DND-41 (cell line): Measurements from ENCODE around the gene EEF2K.

Source experiments
- EZH2 ChIP-seq: IDR thresholded peaks from 3 replicates; pipeline ENCODE4 v1.6.1; 2012; ENCODE audit warnings: borderline replicate concordance, low read depth, mild to moderate bottlenecking, moderate library complexity, low read length, inconsistent platforms; ENCODE audit not compliant: severe bottlenecking
- TF ChIP-seq, protein P1 (sequence below): IDR thresholded peaks from 2 replicates; pipeline ENCODE4 v1.5.1; 2012; ENCODE audit warnings: borderline replicate concordance, low read length, moderate library complexity, mild to moderate bottlenecking; ENCODE audit not compliant: poor library complexity, severe bottlenecking; ENCODE audit errors: extremely low read depth

DNA sequence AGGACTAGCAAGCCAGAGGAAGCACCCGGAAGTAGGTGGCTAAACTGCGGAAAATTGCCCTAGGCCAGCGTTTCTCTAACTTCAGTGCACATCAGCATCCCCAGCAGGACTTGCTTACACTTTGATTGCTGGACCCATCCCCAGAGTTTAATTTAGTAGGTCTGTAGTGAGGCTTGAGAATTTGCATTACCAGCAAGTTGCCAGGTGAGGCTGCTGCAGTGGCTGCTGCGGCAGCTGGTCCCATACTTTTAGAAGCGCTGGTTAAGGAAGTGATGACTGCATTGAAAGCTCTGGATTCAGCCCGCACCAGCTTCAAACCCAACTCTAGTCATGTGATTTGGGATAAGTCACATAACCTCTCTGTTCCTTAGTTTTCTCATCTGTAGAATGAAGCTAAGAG, 4.2 kb downstream of the EEF2K start:
- TF ChIP-seq, protein P1, sequence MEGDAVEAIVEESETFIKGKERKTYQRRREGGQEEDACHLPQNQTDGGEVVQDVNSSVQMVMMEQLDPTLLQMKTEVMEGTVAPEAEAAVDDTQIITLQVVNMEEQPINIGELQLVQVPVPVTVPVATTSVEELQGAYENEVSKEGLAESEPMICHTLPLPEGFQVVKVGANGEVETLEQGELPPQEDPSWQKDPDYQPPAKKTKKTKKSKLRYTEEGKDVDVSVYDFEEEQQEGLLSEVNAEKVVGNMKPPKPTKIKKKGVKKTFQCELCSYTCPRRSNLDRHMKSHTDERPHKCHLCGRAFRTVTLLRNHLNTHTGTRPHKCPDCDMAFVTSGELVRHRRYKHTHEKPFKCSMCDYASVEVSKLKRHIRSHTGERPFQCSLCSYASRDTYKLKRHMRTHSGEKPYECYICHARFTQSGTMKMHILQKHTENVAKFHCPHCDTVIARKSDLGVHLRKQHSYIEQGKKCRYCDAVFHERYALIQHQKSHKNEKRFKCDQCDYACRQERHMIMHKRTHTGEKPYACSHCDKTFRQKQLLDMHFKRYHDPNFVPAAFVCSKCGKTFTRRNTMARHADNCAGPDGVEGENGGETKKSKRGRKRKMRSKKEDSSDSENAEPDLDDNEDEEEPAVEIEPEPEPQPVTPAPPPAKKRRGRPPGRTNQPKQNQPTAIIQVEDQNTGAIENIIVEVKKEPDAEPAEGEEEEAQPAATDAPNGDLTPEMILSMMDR = no peak
- no peak for TF ChIP-seq EZH2
